Ishikawa (cell line): Measurements from ENCODE around the gene WWOX.

Experiments
- CEBPB ChIP-seq: IDR thresholded peaks from 2 replicates; pipeline ENCODE4 v1.6.1; 2012
- CREB1 ChIP-seq: IDR thresholded peaks from 2 replicates; pipeline ENCODE4 v1.6.1; 2012; ENCODE audit warnings: low read depth
- EGR1 ChIP-seq: IDR thresholded peaks from 2 replicates; pipeline ENCODE4 v1.6.1; 2012
- EP300 ChIP-seq: IDR thresholded peaks from 2 replicates; pipeline ENCODE4 v1.6.1; 2012; ENCODE audit warnings: borderline replicate concordance
- FOXM1 ChIP-seq: IDR thresholded peaks from 2 replicates; pipeline ENCODE4 v1.6.1; 2012; ENCODE audit warnings: low read depth, borderline replicate concordance
- NFIC ChIP-seq: IDR thresholded peaks from 2 replicates; pipeline ENCODE4 v1.6.1; 2012
- RAD21 ChIP-seq: IDR thresholded peaks from 2 replicates; pipeline ENCODE4 v1.6.1; 2012; ENCODE audit warnings: low read depth
- REST ChIP-seq: IDR thresholded peaks from 2 replicates; pipeline ENCODE4 v1.6.1; 2012; ENCODE audit warnings: low read depth, mild to moderate bottlenecking
- TAF1 ChIP-seq: IDR thresholded peaks from 2 replicates; pipeline ENCODE4 v1.6.1; 2012; ENCODE audit warnings: low read depth, mild to moderate bottlenecking
- TCF12 ChIP-seq: IDR thresholded peaks from 2 replicates; pipeline ENCODE4 v1.6.1; 2012; ENCODE audit warnings: low read depth
- TEAD4 ChIP-seq: IDR thresholded peaks from 2 replicates; pipeline ENCODE4 v1.6.1; 2012
- YY1 ChIP-seq: IDR thresholded peaks from 2 replicates; pipeline ENCODE4 v1.6.1; 2012; ENCODE audit warnings: low read depth
- ZBTB7A ChIP-seq: IDR thresholded peaks from 2 replicates; pipeline ENCODE4 v1.6.1; 2012; ENCODE audit warnings: low read depth
- TF ChIP-seq, protein P1 (sequence below): IDR thresholded peaks from 2 replicates; pipeline ENCODE4 v1.6.1; 2012
- TF ChIP-seq, protein P2 (sequence below): IDR thresholded peaks from 2 replicates; pipeline ENCODE4 v1.6.1; 2012

The WWOX gene

DNA sequence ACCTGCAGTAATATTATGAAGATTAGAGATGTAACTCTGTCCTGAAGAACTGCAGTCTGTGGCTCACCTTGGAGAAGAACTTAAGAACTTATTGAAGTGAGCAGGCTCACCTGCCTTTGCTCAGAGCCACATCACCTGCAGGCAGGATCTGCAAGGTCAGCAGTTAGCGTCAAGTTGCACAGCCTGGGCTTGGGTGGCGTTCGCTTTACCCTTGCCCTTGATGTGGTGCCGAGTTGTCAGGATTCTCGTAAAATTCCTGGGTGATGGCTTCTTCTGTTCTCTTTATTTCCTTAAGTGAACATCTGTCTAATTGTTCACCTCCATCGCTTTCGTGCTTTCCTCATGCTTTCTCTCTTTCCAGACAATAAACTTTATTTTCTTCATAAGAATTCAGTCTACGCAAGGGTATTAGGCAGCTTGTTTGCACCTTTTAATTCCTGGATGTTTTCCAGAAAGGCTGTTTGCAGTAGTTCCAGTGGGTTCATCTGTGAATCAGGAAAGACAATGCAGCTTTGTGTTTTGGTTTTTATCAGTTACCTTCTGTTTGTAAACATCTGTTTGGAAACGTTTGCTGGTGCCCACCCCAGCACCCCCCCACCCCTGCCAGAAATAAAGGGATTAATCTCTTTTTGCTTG lies 254.3 kb downstream of the WWOX start:
- TF ChIP-seq TCF12 (no peak), FOXM1 (no peak), CEBPB (no peak), EGR1 (no peak), ZBTB7A (no peak), REST (no peak), TAF1 (no peak), EP300 (no peak), NFIC (no peak), YY1 (no peak), TEAD4 (no peak)
- TF ChIP-seq, protein P1, sequence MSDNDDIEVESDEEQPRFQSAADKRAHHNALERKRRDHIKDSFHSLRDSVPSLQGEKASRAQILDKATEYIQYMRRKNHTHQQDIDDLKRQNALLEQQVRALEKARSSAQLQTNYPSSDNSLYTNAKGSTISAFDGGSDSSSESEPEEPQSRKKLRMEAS = no peak

GRCh38 chr16:78362524-78363135 lies 263.2 kb downstream of the WWOX start:
- TF ChIP-seq, protein P2, sequence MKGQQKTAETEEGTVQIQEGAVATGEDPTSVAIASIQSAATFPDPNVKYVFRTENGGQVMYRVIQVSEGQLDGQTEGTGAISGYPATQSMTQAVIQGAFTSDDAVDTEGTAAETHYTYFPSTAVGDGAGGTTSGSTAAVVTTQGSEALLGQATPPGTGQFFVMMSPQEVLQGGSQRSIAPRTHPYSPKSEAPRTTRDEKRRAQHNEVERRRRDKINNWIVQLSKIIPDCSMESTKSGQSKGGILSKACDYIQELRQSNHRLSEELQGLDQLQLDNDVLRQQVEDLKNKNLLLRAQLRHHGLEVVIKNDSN = no peak
- TF ChIP-seq CEBPB (no peak), TAF1 (no peak), EGR1 (no peak), REST (no peak), NFIC (no peak), FOXM1 (no peak), EP300 (no peak), CREB1 (no peak), RAD21 (no peak), TCF12 (no peak), TEAD4 (no peak), ZBTB7A (no peak), YY1 (no peak)
- TF ChIP-seq, protein P1 = no peak

DNA sequence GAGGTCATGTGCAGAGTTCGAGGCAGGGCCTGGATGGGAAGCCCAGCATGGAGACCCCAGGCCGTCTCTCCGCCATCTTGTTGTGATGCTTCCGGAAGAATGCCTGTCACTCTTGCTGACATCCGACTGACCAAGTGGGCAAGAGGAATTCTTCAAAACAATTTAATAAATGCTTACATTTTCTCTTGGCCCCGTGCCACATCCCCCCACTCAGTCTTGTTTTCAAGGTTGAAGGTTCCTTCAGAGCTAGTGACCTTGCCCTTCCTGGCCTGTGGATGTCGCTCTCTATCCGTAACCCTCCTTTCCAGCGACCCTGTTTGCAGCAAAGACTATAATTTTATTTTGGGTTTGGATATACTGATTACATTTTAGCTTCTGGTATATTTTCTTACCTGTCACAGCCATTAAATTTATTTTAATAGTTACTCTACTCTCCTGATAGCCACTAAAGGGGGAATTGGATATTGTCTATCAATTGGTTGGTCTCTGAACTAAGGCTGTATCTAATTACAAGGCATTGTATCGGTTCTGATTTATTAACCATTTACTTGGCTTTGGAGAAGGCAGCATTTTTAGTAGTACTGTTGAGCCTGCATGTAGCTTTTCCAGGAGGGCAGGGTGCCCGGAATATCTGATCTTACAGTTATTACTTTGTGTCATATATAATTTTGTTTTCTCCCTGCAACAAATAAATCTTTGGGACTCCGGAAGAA lies 264.5 kb downstream of the WWOX start:
- no peak for TF ChIP-seq TCF12
- no peak for TF ChIP-seq NFIC
- no peak for TF ChIP-seq EGR1
- no peak for TF ChIP-seq TEAD4
- TF ChIP-seq, protein P1 = no peak
- TF ChIP-seq REST = no peak
- TF ChIP-seq YY1 = no peak
- TF ChIP-seq, protein P2 = no peak
- TF ChIP-seq FOXM1 = no peak
- no peak for TF ChIP-seq CEBPB
- TF ChIP-seq ZBTB7A = no peak
- no peak for TF ChIP-seq RAD21
- TF ChIP-seq EP300 = no peak
- TF ChIP-seq CREB1 = no peak
- TF ChIP-seq TAF1 = no peak

DNA sequence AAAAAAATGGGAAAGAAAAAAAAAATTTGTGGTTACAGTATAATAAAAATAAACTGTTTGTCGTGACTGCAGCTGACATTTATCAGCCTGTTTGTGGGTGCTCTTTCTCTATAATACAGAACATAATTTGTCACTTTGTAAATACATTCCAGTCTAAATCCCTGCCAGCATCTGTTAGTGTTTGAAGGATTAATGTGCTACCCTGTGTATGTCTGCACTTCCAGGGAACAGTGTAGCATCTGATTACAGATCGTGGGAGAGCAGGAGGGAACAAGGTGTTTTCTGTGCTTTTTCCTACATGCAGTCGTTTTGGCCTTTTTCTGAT lies 265.1 kb downstream of the WWOX start:
- no peak for TF ChIP-seq YY1
- TF ChIP-seq ZBTB7A = no peak
- TF ChIP-seq TAF1 = no peak
- no peak for TF ChIP-seq CEBPB
- TF ChIP-seq CREB1 = no peak
- TF ChIP-seq NFIC = no peak
